Skeletal muscle satellite cell (primary cell): ENCODE results near the gene MAP4.

Experiments
- H3K27me3 ChIP-seq: 2 replicates; pipeline ENCODE4 v1.7.0; 2013; ENCODE audit warnings: low read length; ENCODE audit not compliant: control insufficient read depth, insufficient read depth
- H3K36me3 ChIP-seq: 2 replicates; pipeline ENCODE4 v1.7.0; 2013; ENCODE audit warnings: mild to moderate bottlenecking, control low read depth, low read length; ENCODE audit not compliant: insufficient read depth
- H3K4me1 ChIP-seq: 2 replicates; pipeline ENCODE4 v1.7.0; 2013; ENCODE audit warnings: low read length; ENCODE audit not compliant: control insufficient read depth, insufficient read depth
- H3K4me2 ChIP-seq: 2 replicates; pipeline ENCODE4 v1.7.0; 2013; ENCODE audit warnings: mild to moderate bottlenecking, low read length
- H3K4me3 ChIP-seq: 2 replicates; pipeline ENCODE4 v1.7.0; 2013; ENCODE audit warnings: low read length
- H3K9ac ChIP-seq: 2 replicates; pipeline ENCODE4 v1.7.0; 2013; ENCODE audit warnings: mild to moderate bottlenecking, low read depth, low read length, moderate library complexity
- H3K9me3 ChIP-seq: replicated peaks from 2 replicates; pipeline ENCODE4 v1.7.0; 2013; ENCODE audit warnings: mild to moderate bottlenecking, control low read depth, low read length

The MAP4 gene

DNA sequence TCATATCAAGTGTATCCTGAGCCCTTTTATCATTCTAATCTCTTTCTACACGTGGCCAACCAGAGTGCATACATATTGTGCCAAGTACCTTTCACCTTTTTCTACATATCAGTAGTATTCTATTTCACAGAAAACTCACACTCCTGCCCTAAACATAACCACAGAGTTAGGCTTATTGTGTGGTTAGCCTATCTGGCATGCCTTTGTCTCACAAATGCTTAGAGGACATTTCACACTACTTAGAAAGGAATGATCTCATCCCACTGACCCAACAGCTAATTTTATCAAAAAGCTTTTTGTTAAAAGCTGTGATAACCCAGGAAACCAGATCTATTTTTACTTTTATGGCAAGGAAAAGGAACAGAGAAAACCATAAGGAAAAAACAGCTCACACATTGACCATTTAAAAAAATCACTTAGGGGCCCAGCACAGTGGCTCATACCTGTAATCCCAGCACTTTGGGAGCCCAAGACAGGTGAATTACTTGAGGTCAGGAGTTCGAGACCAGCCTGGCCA, 17.8 kb upstream of the MAP4 start:
- Histone ChIP-seq H3K27me3 (no peaks in the 10 kb centered on the region), H3K4me1 (peaks cover 14% of the 10 kb centered on the region), H3K9me3 (no peaks in the 10 kb centered on the region), H3K9ac (no peak overlapping the region), H3K4me3 (no peak overlapping the region), H3K36me3 (no peaks in the 10 kb centered on the region), H3K4me2 (no peak overlapping the region)

- no peak overlapping the region for H3K9ac ChIP-seq
- no peaks in the 10 kb centered on the region for H3K27me3 ChIP-seq
- H3K4me3 ChIP-seq, result no peak overlapping the region
- H3K4me1 ChIP-seq, result peaks cover 10% of the 10 kb centered on the region
- no peak overlapping the region for H3K4me2 ChIP-seq
- H3K9me3 ChIP-seq, result no peaks in the 10 kb centered on the region
- no peaks in the 10 kb centered on the region for H3K36me3 ChIP-seq
Observed at GRCh38 chr3:48030188-48030587, 14.0 kb upstream of the MAP4 start.

DNA sequence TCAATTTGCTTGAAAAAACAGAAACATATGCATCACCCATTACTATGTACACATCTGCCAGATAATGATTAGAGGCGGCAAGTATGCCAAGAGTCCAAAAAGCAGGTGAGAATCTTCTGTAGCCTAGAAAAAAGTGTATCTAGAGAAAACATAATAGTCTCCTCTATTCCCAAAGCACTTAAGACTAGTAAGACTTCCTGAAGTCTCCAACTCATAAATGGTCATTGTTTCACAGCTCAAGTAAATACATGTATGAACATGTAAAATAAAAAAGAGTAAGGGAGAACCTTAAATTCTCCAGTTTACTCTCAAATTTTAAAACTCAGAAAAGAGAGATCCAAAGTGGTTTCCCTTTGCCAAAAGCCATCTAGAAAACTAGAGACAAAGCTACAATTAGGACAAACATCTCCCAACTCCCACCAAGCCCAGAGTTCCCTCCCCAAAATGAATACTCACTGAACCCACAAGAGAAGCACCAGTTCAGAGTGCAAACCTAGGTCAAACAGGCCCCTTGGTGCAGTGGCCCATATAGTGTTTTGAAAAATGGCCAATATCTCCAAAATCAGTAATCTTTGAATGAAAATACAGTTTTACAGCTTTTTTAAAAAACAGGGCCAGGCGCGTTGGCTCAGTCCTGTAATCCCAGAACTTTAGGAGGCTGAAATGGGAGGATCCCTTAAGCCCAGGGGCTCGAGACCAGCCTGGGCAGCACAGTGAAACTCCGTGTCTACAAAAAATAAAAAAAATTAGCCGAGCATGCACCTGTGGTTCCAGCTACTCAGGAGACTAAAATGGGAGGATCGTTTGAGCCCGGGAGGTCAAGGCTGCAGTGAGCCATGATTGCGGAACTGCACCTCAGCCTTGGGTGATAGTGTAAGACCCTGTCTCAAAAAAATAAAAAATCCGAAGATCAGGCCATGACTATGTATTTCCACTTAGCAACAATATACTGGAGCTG, 11.0 kb upstream of the MAP4 start:
- no peaks in the 10 kb centered on the region for H3K36me3 ChIP-seq
- no peaks in the 10 kb centered on the region for H3K9me3 ChIP-seq
- H3K4me2 ChIP-seq, result no peak overlapping the region
- peaks cover 3% of the 10 kb centered on the region for H3K4me1 ChIP-seq
- H3K4me3 ChIP-seq, result no peak overlapping the region
- no peaks in the 10 kb centered on the region for H3K27me3 ChIP-seq
- H3K9ac ChIP-seq, result no peak overlapping the region

- H3K36me3 ChIP-seq, result no peaks in the 10 kb centered on the region
- H3K4me2 ChIP-seq, result no peak overlapping the region
- H3K27me3 ChIP-seq, result no peaks in the 10 kb centered on the region
- H3K9ac ChIP-seq, result no peak overlapping the region
- H3K4me3 ChIP-seq, result no peak overlapping the region
- peaks cover 3% of the 10 kb centered on the region for H3K4me1 ChIP-seq
- H3K9me3 ChIP-seq, result no peaks in the 10 kb centered on the region
Observed at GRCh38 chr3:48026098-48026497, 9.9 kb upstream of the MAP4 start.

GRCh38 chr3:48024401-48024800, 8.2 kb upstream of the MAP4 start:
- H3K4me3 ChIP-seq, result no peak overlapping the region

GRCh38 chr3:48023377-48023776, 7.2 kb upstream of the MAP4 start:
- H3K4me2 ChIP-seq, result no peak overlapping the region

More at GRCh38 chr3:48024401-48024800, 8.2 kb upstream of the MAP4 start:
- H3K4me2 ChIP-seq, result no peak overlapping the region
- no peaks in the 10 kb centered on the region for H3K27me3 ChIP-seq
- H3K9me3 ChIP-seq, result no peaks in the 10 kb centered on the region
- H3K36me3 ChIP-seq, result peaks cover 4% of the 10 kb centered on the region
- H3K4me1 ChIP-seq, result peaks cover 3% of the 10 kb centered on the region
- no peak overlapping the region for H3K9ac ChIP-seq

DNA sequence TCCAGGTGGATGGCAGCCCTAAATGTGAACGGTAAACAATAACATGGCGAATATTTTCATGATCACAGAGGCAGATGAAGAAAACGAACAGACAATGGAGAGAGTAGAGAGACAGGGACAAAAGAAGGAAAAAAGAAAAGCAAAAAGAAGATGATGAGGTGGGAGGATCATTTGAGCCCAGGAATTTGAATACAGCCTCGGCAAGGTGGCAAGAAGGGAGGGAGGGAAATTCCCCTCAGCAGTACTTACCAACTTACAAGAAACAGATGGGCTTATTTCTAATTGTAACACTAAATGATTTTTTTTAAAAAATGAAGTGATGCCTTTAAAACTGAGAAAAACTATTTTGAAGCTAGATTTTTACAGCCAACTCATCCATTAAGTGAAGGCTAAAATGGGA, 6.0 kb upstream of the MAP4 start:
- Histone ChIP-seq H3K4me3 (no peak overlapping the region), H3K4me2 (no peak overlapping the region), H3K27me3 (no peaks in the 10 kb centered on the region), H3K4me1 (peaks cover 15% of the 10 kb centered on the region), H3K9me3 (no peaks in the 10 kb centered on the region), H3K9ac (no peak overlapping the region), H3K36me3 (peaks cover 4% of the 10 kb centered on the region)

More at GRCh38 chr3:48023377-48023776, 7.2 kb upstream of the MAP4 start:
- peaks cover 4% of the 10 kb centered on the region for H3K36me3 ChIP-seq
- H3K9me3 ChIP-seq, result no peaks in the 10 kb centered on the region
- H3K9ac ChIP-seq, result no peak overlapping the region
- no peaks in the 10 kb centered on the region for H3K27me3 ChIP-seq
- no peak overlapping the region for H3K4me3 ChIP-seq
- peaks cover 11% of the 10 kb centered on the region for H3K4me1 ChIP-seq

GRCh38 chr3:48018841-48019240, 2.6 kb upstream of the MAP4 start:
- no peak overlapping the region for H3K9ac ChIP-seq
- peak overlapping the region; percentile 29 for H3K4me2 ChIP-seq
- peaks cover 41% of the 10 kb centered on the region for H3K4me1 ChIP-seq
- H3K9me3 ChIP-seq, result no peaks in the 10 kb centered on the region
- no peaks in the 10 kb centered on the region for H3K27me3 ChIP-seq
- H3K36me3 ChIP-seq, result peaks cover 4% of the 10 kb centered on the region
- no peak overlapping the region for H3K4me3 ChIP-seq

DNA sequence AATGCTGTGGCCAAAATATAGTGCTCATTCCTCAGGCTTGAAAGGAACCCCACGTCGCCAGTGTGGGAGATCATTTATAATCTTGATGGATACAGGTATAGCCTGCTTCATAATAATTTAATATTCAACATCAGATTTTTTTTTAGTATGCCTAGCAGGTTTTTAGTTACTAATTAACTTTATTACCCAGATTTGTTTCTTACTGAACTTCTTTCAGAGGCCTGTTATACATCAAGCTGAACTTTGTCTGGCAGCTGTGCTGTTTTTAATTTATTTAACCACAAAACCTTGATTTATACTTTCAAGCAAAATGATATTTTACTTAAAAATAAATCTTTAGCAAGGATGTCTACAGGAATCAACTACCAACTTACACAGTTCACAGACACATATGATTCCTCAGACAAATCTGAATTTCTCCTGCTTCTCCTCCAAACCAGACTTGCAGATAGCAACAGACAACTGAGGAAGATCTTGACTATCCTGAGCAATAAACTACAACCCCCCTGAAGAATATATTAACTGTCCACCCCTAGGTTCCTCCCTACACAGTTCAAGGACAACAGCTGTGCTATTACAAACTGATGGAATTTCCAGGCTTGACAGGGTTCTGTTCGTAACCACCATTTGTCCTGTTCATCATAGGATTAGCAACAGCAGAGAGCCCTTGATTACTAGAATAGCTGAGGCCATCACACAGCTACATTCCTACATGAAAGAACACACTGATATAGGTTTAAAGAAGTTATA, 610 bp downstream of the MAP4 start:
- H3K9ac ChIP-seq, result peak overlapping the region; percentile 14
- peak overlapping the region; percentile 47 for H3K4me2 ChIP-seq
- no peaks in the 10 kb centered on the region for H3K9me3 ChIP-seq
- H3K27me3 ChIP-seq, result no peaks in the 10 kb centered on the region
- peaks cover 60% of the 10 kb centered on the region for H3K4me1 ChIP-seq
- no peak overlapping the region for H3K4me3 ChIP-seq
- H3K36me3 ChIP-seq, result peaks cover 4% of the 10 kb centered on the region

DNA sequence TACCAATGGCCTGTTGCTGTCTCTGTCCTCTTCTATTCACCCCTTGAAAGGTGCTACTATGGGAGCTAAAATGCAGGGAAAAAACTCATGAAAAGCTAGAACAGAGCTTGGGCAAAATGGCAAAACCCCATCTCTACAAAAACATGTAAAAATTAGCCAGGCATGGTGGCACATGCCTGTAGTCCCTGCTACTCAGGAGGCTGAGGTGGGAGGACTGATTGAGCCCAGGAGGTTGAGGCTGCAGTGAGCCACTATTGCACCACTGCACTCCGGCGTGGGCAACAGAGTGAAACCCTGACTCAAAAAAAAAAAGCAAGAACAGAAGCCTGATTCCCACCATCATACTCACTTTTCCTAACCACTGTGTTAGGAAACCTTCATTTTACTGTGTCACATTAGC, 1.9 kb downstream of the MAP4 start:
- Histone ChIP-seq H3K4me1 (peaks cover 60% of the 10 kb centered on the region), H3K36me3 (no peaks in the 10 kb centered on the region)

DNA sequence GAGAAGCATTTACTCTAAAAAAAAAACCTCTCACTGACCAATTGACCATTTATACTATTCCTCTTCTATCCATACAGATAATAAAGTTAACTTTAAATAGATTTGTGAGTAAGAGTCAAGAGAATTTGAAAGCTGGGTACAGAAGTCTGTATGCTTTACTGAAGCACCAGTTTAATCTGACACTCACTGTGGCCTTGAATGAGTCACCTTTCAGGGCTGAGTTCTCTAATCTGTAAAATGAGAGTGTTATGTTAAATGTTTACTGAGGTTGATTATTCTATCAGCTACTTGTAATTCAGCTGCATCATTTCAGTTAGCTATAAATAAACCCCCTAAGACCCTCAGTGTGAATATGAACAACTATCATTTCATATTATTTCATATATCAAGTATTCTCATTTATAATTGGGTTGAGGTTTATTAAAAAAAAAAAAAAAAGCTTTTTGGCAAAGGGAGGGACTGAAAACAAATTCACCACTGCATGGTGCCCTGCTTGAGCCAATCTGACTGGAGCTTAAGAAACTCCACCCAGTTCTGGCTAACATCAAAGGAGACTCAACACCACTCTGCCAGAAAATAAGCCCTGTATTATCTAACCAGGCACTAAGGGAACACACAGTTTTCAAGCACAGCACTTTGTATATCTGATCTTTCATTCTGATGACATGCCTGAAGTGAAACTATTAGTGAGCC, 2.8 kb downstream of the MAP4 start:
- Histone ChIP-seq H3K4me2 (peak overlapping the region; percentile 49), H3K9ac (peak overlapping the region; percentile 12), H3K27me3 (no peaks in the 10 kb centered on the region), H3K4me3 (no peak overlapping the region), H3K36me3 (no peaks in the 10 kb centered on the region), H3K9me3 (no peaks in the 10 kb centered on the region), H3K4me1 (peaks cover 53% of the 10 kb centered on the region)

More for the DNA sequence above, 1.9 kb downstream of the MAP4 start:
- Histone ChIP-seq H3K27me3 (no peaks in the 10 kb centered on the region), H3K9me3 (no peaks in the 10 kb centered on the region), H3K4me2 (peak overlapping the region; percentile 8), H3K4me3 (no peak overlapping the region), H3K9ac (no peak overlapping the region)
